Tibial nerve (tissue), 3 donors: Measurements from ENCODE around the gene TMPRSS6.

Source experiments
- POLR2A ChIP-seq, 2 donors: fragments of 450-650 bp; IDR thresholded peaks; one replicate each; pipeline ENCODE4 v1.6.1; 2017; ENCODE audit warnings: antibody characterized with exemption in 2 of 2, mild to moderate bottlenecking in 2 of 2, moderate library complexity in 2 of 2
- TF ChIP-seq, protein P1 (sequence below), 5 experiments: fragments of 200-600 bp in 3 of 5; fragments of 450-650 bp in 2 of 5; sonication (generic) in 3 of 5; IDR thresholded peaks; one replicate each; pipeline ENCODE4 v1.5.1; 2016 to 2019; ENCODE audit warnings: antibody characterized with exemption in 5 of 5, mild to moderate bottlenecking in 3 of 5, moderate library complexity in 2 of 5

- TF ChIP-seq, protein P1, sequence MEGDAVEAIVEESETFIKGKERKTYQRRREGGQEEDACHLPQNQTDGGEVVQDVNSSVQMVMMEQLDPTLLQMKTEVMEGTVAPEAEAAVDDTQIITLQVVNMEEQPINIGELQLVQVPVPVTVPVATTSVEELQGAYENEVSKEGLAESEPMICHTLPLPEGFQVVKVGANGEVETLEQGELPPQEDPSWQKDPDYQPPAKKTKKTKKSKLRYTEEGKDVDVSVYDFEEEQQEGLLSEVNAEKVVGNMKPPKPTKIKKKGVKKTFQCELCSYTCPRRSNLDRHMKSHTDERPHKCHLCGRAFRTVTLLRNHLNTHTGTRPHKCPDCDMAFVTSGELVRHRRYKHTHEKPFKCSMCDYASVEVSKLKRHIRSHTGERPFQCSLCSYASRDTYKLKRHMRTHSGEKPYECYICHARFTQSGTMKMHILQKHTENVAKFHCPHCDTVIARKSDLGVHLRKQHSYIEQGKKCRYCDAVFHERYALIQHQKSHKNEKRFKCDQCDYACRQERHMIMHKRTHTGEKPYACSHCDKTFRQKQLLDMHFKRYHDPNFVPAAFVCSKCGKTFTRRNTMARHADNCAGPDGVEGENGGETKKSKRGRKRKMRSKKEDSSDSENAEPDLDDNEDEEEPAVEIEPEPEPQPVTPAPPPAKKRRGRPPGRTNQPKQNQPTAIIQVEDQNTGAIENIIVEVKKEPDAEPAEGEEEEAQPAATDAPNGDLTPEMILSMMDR (IDR thresholded peaks at IDR 0.05), result no peak
- no peak for TF ChIP-seq POLR2A (IDR thresholded peaks at IDR 0.05)
These were observed 92.2 kb downstream of the TMPRSS6 start for GRCh38 chr22:37017356-37017755.
